Non-pigmented ciliary epithelial cell (primary cell): ENCODE results near the gene KATNIP.

Experiments
- DNase-seq: peaks from one replicate; pipeline ENCODE4 v3.0.0-alpha.2; 2010; ENCODE audit warnings: low read depth

KATNIP gene

GRCh38 chr16:27549746-27550581 is at the start of gene KATNIP, which contains the start of gene GTF3C1:
TSS of gene KATNIP (plus strand) at chr16:27550144. CDS start at chr16:27550171, 27 bp downstream.
TSS of gene GTF3C1 (minus strand) at chr16:27549913. CDS start at chr16:27549890, 23 bp downstream.
- DNase-seq: peak; percentile 83

DNA sequence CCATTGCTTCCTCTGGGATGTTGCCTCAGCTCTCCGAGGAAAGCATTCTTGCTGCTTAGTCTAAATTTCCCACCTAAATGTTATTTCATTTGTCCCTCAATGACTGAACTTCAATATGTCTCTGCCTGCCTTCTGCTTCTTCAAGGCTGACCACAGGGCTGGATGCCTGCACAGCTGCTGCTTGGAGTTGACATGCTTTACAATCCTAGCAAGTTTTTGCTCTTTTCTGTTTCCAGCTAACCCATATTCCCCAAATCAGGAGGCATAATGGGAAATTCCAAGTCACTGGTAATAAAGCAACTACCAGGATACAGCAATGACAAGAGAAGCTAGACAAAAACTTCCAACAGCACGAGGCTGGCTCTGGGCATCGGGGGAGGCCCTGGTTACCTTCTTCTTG is 49.1 kb upstream of the KATNIP start:
- DNase-seq: no peak

- no peak for DNase-seq
Measured at GRCh38 chr16:27503662-27504061, 46.3 kb upstream of the KATNIP start.

GRCh38 chr16:27505297-27506236 is 44.4 kb upstream of the KATNIP start:
- no peak for DNase-seq

- no peak for DNase-seq
Measured at GRCh38 chr16:27506771-27507170, 43.2 kb upstream of the KATNIP start.

GRCh38 chr16:27508476-27508875 is 41.5 kb upstream of the KATNIP start:
- DNase-seq: no peak

DNA sequence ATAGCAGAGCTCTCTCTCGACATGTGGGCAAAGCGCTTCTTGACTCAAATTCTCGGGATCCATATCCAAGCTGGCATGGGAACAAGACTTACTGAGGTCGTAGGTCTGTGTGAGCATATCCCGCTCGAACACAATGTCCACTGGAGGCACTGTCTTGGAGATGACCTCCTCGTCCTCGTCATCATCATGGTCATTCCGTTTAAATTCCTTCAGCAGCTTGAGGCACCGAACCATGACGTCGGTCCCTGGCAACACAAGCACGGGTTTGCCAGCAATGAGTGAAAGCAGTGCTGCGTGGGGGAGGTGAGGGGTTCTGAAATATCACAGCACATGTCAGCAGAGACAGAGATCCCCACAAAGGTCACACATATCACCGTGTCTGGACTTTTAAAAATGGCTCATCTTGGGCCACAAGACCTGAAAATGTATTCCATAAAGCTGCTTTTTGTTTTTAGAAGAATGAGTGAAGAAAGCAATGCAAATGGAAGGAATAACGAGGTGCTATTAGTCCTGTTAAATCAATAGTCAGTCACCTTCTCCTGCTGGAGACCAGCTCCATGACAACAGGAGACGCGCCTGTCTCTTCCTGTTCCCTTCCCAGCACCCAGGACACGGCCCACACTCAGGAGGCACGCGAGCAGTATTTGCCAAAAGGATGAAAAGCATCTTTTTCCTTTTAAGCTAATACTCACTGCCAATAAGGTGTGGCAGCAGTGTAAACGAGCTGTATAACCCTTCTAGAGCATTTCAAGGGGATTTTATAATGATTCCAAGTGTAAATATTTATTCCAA is 38.1 kb upstream of the KATNIP start:
- DNase-seq: no peak

DNA sequence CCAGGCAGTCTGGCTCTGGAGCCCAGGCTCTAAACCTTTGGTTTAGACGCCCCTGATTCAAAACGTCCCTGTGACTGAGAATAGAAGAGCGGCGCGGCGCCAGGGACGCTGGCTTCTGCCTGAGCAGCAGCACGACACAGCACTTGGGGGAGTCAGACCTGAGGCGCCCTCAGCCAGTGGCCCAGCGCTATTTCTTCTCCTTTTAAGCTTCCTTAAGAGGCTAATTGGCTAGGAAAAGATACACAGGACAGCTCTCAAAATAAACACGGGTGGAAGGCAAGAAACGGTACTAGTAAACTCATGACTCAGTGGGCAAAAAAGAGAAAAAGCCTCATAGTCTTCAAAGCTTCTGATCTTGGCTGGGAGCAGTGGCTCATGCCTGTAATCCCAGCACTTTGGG is 35.1 kb upstream of the KATNIP start:
- DNase-seq: no peak

DNA sequence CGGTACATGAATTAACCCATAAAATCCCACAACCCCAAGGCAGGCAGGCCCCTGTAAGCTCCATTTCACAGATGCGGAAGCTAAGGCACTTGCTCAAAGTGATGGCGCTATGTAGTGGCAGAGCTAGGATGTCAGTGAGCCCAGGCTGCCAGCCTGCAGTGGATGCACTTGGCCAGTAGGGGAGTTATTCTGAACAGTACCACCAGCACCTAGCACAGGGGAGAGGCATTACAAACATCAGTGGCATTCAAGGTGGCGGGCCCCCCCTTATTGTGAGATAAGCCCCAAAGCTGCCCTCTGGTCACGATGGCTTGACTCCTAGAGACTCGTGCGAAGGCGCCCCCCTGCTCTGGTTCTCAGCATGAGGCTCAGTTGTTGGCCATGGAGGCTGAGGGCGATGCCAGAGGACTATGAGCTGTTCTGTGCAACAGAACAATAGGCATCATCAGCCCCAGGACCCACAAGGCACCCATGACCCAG is 34.0 kb upstream of the KATNIP start:
- DNase-seq: no peak

- no peak for DNase-seq
Measured at GRCh38 chr16:27516365-27516764, 33.6 kb upstream of the KATNIP start.

DNA sequence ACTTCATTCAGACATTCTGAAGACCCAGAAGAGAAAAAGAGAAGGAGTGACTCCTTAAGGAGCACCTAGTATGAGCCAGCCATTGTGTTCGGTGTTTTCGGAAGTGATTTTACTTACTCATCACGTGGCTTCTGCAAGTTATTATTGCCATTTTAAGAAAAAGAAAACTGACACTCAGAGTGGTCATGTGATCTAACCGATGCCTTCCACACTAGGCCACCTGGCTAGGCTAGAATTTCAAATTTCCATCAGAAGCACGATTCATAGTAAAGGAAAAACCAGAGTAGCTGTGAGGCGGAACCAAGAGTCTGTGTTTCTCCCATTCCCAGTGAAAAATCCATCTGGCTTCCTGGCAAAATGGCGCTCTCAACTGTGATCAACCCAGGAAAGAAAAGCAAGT is 32.3 kb upstream of the KATNIP start:
- DNase-seq: no peak

DNA sequence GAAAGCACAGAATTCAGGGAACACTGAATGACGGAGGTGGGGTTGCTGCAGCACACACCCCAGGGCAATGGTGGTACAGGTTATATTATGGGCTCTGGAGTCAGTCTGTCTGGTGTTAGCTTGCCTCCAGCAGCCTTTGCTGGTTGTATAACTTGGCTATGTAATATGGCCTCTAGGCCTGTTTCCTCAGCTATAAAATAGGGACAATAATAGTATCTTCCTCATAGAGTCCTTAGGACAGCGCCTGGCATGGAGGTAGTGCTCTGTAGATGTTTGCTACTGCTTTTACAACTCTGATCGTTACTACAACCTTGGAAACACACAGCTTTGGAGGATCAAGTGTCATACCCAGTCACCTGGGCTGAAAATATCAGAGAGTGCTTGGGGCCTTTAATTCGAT is 31.7 kb upstream of the KATNIP start:
- DNase-seq: no peak

DNA sequence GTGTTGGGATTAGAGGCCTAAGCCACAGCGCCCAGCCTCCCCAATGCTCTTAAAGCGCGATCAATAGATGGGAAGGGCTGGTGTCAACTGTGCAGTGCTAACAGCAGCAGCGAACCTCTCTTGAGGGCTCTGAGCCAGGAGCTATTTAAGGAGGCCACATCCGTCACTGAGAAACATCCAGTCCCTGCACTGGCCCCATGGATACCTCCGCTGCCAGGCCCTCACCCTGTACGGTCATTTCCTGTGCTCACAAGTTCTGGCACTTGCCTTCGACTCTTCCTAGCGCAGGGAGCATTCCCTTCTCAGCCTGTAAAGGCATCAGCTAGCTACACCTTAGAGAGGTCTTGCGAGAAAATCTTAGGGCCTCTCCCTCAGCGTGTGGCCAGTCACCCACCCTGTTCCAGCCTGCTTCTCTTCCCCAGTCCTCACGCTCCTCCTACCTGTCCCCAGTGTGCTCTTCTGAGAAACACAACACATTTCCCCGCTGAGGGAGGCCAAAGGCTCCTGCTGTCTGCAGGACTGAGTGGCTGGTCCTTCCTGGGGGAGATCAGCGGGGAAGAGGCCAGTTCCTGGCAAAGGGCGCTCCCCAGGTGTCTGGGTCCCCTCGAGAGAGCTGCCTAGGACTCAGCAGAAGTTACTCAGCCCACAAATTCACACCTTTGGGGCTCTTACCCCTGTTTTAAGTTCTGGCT is 28.8 kb upstream of the KATNIP start:
- DNase-seq: no peak

GRCh38 chr16:27522173-27522707 is 27.7 kb upstream of the KATNIP start:
- DNase-seq: no peak

DNA sequence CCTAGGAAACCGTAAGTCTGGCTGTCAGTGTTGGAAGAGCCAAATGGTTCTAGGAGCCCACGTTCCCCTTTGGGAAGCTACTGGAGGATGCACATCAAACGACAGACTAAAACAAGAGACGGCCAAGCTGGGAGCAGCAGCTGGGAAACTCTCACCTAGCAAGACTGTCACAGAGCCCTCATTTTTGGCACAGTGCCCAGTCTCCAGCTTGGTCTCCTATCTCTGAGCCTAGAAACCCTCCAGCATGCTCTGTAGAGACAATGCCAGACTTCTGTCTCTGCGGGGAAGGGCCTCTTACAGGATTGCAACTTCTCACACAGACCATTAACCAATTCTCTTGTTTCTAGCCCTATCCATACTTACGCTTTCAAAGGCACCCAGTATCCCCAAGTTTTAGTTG is 23.8 kb upstream of the KATNIP start:
- no peak for DNase-seq

DNA sequence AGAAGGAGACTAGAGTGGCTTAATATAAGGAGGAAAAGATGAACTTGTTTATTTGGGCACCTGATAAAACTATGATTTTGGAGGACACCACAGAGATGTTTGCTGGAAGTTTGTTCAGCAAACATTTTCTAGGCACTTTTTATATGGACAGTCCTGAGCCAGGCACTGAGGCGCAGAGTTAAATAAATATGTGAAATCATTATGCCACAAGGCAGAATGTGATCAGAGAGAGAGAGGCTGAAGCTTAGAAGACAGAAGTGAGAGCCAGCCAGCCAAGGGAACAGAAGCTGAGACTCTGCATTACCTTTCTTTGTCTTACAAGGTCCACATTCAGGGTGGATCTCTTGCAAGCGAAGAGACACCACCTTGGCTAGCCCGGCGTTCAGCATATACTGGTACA is 21.6 kb upstream of the KATNIP start:
- no peak for DNase-seq

DNA sequence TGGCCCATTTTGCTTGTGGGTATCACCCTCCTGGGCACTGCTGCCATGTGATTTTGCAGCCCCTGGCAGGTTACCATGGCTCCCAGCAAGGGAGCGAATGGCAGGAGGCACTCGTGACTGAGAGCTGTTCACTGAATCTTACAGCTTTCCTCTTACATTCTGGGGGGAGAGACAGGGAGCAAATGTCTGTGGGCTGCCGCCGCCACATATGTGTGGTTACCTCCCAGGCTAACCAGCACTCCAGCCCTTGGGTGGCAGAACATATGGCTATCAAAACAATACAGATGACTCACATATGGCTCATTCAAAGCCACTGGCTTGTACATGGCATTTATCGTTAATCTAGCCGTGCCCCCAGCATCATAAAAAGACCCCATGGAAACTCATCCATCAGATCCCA is 20.0 kb upstream of the KATNIP start:
- DNase-seq: peak; percentile 40

GRCh38 chr16:27531186-27531585 is 18.8 kb upstream of the KATNIP start:
- no peak for DNase-seq

DNA sequence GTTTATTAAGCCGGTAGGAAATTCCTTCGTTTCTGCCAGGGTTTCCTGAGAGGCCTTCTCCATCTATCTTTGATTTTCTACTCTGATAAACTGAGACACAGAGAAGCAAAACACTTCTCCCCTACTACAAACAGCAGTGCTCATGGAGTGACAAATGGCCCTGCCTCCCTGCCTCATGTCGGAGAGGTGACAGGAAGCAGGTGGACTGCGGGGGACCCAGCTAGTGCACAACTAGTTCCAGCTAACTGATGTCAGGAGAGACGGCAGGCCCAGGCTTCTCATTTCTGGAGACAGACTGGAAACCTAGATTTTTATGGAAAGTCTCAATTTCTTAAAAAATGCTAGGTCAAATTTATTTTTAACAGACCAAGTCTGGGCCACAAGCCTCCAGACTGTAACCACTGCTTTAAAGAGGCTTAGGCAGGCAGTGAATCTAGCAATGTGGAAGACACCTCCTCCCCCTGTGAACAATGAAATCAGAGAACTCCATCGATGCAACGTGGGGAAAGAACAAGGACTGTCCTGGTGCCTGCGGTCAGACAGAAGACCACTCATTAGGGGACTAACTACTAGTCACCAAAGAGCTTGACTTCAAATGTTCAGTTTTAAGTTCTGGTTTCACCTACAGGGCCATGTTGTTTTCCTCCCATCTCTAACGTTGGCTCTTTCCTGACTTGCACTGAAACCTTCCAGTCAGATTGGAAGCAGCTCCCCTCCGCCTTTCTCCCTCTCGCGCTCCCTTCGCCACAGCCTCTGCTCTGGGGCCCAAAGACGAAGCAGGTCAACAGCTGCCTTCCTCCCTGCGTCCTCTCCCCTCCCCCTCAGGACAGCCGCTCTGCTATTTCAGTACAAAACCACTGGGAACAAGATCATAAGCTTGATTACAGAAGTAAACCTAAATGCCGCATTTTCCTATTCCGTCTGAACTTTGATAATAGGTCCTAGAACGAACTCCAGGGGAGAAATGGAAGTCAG is 17.8 kb upstream of the KATNIP start:
- no peak for DNase-seq

- no peak for DNase-seq
Measured at GRCh38 chr16:27534256-27534655, 15.7 kb upstream of the KATNIP start.
